Occipital lobe (tissue), 2 donors: ENCODE results near the gene REL. TPM values are rescaled to one million over a fixed set of nuclear protein-coding genes. Genes with fewer than 3 reads are reported as not detected.
"Not testable (repeated sequence)": the region's sequence is repeated elsewhere in the genome, so short reads cannot be mapped to it uniquely, and the experiment has no call there.

Source experiments
- DNase-seq: peaks from one replicate; lab custom pipeline; 2025; lab: John Stamatoyannopoulos, UW
- total RNA-seq: library from RNA; depleted of rRNA; stranded (reverse); fragments of >200 nt; gene quantifications from one replicate; pipeline ENCODE4 v1.2.3, GENCODE V29; 2014

Gene REL
- total RNA-seq, 1 donor from 2014 or later, result 8.6 TPM

GRCh38 chr2:60925994-60926740, 44.8 kb downstream of the REL start:
- no peak for DNase-seq

GRCh38 chr2:60926741-60927552, 45.6 kb downstream of the REL start:
- no peak for DNase-seq

- not testable (repeated sequence) for DNase-seq
These were observed 50.7 kb downstream of the REL start for GRCh38 chr2:60932061-60932460.

GRCh38 chr2:60932954-60933353, 51.6 kb downstream of the REL start:
- no peak for DNase-seq

GRCh38 chr2:60934165-60934722, 52.9 kb downstream of the REL start:
- DNase-seq, result no peak

- no peak for DNase-seq
These were observed 55.4 kb downstream of the REL start for GRCh38 chr2:60936757-60937156.

- no peak for DNase-seq
These were observed 56.9 kb downstream of the REL start for GRCh38 chr2:60938301-60938700.

- no peak for DNase-seq
These were observed 58.2 kb downstream of the REL start for GRCh38 chr2:60939622-60940021.

GRCh38 chr2:60945341-60945740, 64.0 kb downstream of the REL start:
- DNase-seq, result no peak

- DNase-seq, result no peak
These were observed 65.7 kb downstream of the REL start for GRCh38 chr2:60947056-60947455.

GRCh38 chr2:60948161-60948560, 66.8 kb downstream of the REL start:
- DNase-seq, result no peak

GRCh38 chr2:60948926-60949579, 67.7 kb downstream of the REL start:
- no peak for DNase-seq

GRCh38 chr2:60954139-60954538, 72.8 kb downstream of the REL start:
- no peak for DNase-seq

- no peak for DNase-seq
These were observed 75.8 kb downstream of the REL start for GRCh38 chr2:60957224-60957623.

GRCh38 chr2:60957643-60958042, 76.3 kb downstream of the REL start:
- no peak for DNase-seq

- no peak for DNase-seq
These were observed 77.0 kb downstream of the REL start for GRCh38 chr2:60958361-60958760.

GRCh38 chr2:60958800-60959199, 77.4 kb downstream of the REL start:
- DNase-seq, result no peak

- DNase-seq, result no peak
These were observed 78.1 kb downstream of the REL start for GRCh38 chr2:60959501-60959900.

- no peak for DNase-seq
These were observed 79.3 kb downstream of the REL start for GRCh38 chr2:60960706-60961105.

- DNase-seq, result no peak
These were observed 80.1 kb downstream of the REL start for GRCh38 chr2:60961457-60961856.

GRCh38 chr2:60962528-60962927, 81.2 kb downstream of the REL start:
- DNase-seq, result no peak

GRCh38 chr2:60963190-60963589, 81.8 kb downstream of the REL start:
- DNase-seq, result no peak
